Ovary (tissue), 9 donors: ENCODE measurements around the gene SLC25A42. TPM values are rescaled to one million over a fixed set of nuclear protein-coding genes. Genes with fewer than 3 reads are reported as not detected.

ENCODE experiments used
- DNase-seq, 5 donors: peaks; one replicate each; pipeline ENCODE4 v3.0.0-alpha.2; 2019 to 2020
- H3K27ac ChIP-seq, 2 donors: fragments of 200-600 bp; one replicate each; pipeline versions ENCODE4 v1.5.1 to v1.8.0; 2019 to 2022
- H3K27me3 ChIP-seq: fragments of 200-600 bp; one replicate; pipeline ENCODE4 v1.8.0; 2022
- H3K36me3 ChIP-seq: fragments of 200-600 bp; sonication (generic); one replicate; pipeline ENCODE4 v1.5.1; 2019
- H3K4me1 ChIP-seq: one replicate; pipeline ENCODE4 v1.8.1; 2013; ENCODE audit warnings: mild to moderate bottlenecking, moderate library complexity; ENCODE audit not compliant: insufficient read depth
- H3K4me3 ChIP-seq: fragments of 200-600 bp; sonication (generic); one replicate; pipeline ENCODE4 v1.5.1; 2017
- H3K9me3 ChIP-seq, 2 donors: fragments of 200-600 bp in 1 of 2; sonication (generic) in 1 of 2; one replicate each; pipeline versions ENCODE4 v1.5.1 to v1.8.1; 2013 to 2019; ENCODE audit warnings: mild to moderate bottlenecking in 1 of 2, moderate library complexity in 1 of 2
- CTCF ChIP-seq, 3 donors: fragments of 450-650 bp in 2 of 3; fragments of 200-600 bp in 1 of 3; IDR thresholded peaks; one replicate each; pipeline versions ENCODE4 v1.5.1 to v1.8.0; 2016 to 2022; ENCODE audit warnings: antibody characterized with exemption in 3 of 3, mild to moderate bottlenecking in 1 of 3
- EP300 ChIP-seq: sonication (generic); formaldehyde crosslinking; IDR thresholded peaks from one replicate; pipeline ENCODE4 v1.6.1; 2017; ENCODE audit warnings: antibody characterized with exemption
- POLR2A ChIP-seq: fragments of 450-650 bp; IDR thresholded peaks from one replicate; pipeline ENCODE4 v1.6.1; 2017; ENCODE audit warnings: antibody characterized with exemption, mild to moderate bottlenecking, moderate library complexity
- WGBS, 3 donors: extraction: QIAGEN DNeasy Blood & Tissue Kit in 1 of 3; methylation state at CpG; one replicate each; pipeline versions ENCODE4 v1.1.5 to v1.1.7; 2013 to 2017; 5-methylcytosine and 5-hydroxymethylcytosine counted together
- intact Hi-C, 4 donors: fragments of 100-400 bp; cut with DNase I; formaldehyde crosslinking; loops; one replicate each; pipeline versions ENCODE4 v1.11.0 to v1.15.1; 2022 to 2023
- polyA plus RNA-seq, 2 donors: library from polyadenylated mRNA; stranded (reverse); fragments of 200-250 nt in 1 of 2; fragments of 350-450 nt in 1 of 2; fragmentation: Illumina TruSeq in 1 of 2; extraction: RNeasy Lipid Tissue Mini Kit (QIAGEN cat#74804) in 1 of 2; gene quantifications; one replicate each; pipeline ENCODE4 v1.2.3, GENCODE V29; 2013 to 2014
- total RNA-seq, 7 donors: library from RNA; depleted of rRNA in 2 of 7; stranded (reverse); fragments of >200 nt in 2 of 7; fragmentation: NEBNext Ultra II Directional in 3 of 7; extraction: Animal tissue kit (Norgen Biotek cat#: 25700) in 3 of 7; gene quantifications; one replicate each; pipeline versions ENCODE4 v1.1.0 to v1.2.4, GENCODE V29; 2016 to 2023
- donor health status: DM: no; HTN: no; CAD: no; lungs with moderate emphysema.
- donor health status: DM: no; HTN: no; CAD: no.
- donor health status: Bipolar disorder and iron deficiency.
- donor health status: DM: yes; HTN: yes; CAD: no.
- donor health status: DM: no; HTN: no; CAD: no.
- donor health status: DM: yes; HTN: yes; CAD: no.

SLC25A42 gene
- total and polyA plus RNA-seq, 9 donors, result 6.5 to 34.3 (median 21.1) TPM

GRCh38 chr19:19149435-19149834 is 85.6 kb downstream of the SLC25A42 start:
- H3K27ac ChIP-seq, result no peak overlapping the region
- H3K4me1 ChIP-seq, result no peaks in the 10 kb centered on the region
- TF ChIP-seq POLR2A (no peak), CTCF (IDR thresholded peaks at IDR 0.05) (no peak), EP300 (no peak)
- H3K9me3 ChIP-seq, result no peaks in the 10 kb centered on the region
- intact Hi-C loops, result loop anchor here in 2 of 4 donors (5.0 to 10.0 kb wide), 4 partner anchors 95 to 345 kb away; no protein-coding TSS in a partner anchor
- DNase-seq, result no peak
- H3K27me3 ChIP-seq, result no peaks in the 10 kb centered on the region
- H3K4me3 ChIP-seq, result no peak overlapping the region
- WGBS, 3 donors, result 77 to 87% (median 84%) methylated on average over 2 of the region's 2 CpGs
- no peaks in the 10 kb centered on the region for H3K36me3 ChIP-seq

- WGBS, 3 donors, result 81 to 84% (median 83%) methylated on average over 11 of the region's 11 CpGs
- Histone ChIP-seq H3K9me3 (no peaks in the 10 kb centered on the region), H3K27me3 (no peaks in the 10 kb centered on the region), H3K27ac (no peak overlapping the region), H3K4me3 (no peak overlapping the region), H3K4me1 (no peaks in the 10 kb centered on the region), H3K36me3 (no peaks in the 10 kb centered on the region)
- intact Hi-C loops, result no loop called here
- TF ChIP-seq POLR2A (no peak), EP300 (no peak), CTCF (IDR thresholded peaks at IDR 0.05) (no peak)
- no peak for DNase-seq
Measured at GRCh38 chr19:19151418-19151817, 87.6 kb downstream of the SLC25A42 start.

GRCh38 chr19:19152668-19153384 is 89.0 kb downstream of the SLC25A42 start:
- Histone ChIP-seq H3K36me3 (no peaks in the 10 kb centered on the region), H3K27ac (no peak overlapping the region), H3K4me3 (no peak overlapping the region), H3K4me1 (no peaks in the 10 kb centered on the region), H3K27me3 (no peaks in the 10 kb centered on the region), H3K9me3 (no peaks in the 10 kb centered on the region)
- intact Hi-C loops, result no loop called here
- 69 to 78% (median 77%) methylated on average over 13 of the region's 13 CpGs for WGBS, 3 donors
- TF ChIP-seq EP300, result no peak
- no peak for TF ChIP-seq CTCF (IDR thresholded peaks at IDR 0.05)
- no peak for TF ChIP-seq POLR2A
- no peak for DNase-seq

GRCh38 chr19:19154768-19155494 is 91.1 kb downstream of the SLC25A42 start:
- H3K4me3 ChIP-seq, result no peak overlapping the region
- no peaks in the 10 kb centered on the region for H3K4me1 ChIP-seq
- no peaks in the 10 kb centered on the region for H3K36me3 ChIP-seq
- no peaks in the 10 kb centered on the region for H3K27me3 ChIP-seq
- TF ChIP-seq CTCF (IDR thresholded peaks at IDR 0.05), result no peak
- no peak for TF ChIP-seq POLR2A
- TF ChIP-seq EP300, result no peak
- H3K9me3 ChIP-seq, result no peaks in the 10 kb centered on the region
- no peak overlapping the region for H3K27ac ChIP-seq
- DNase-seq, result no peak
- 93 to 96% (median 93%) methylated on average over 6 of the region's 6 CpGs for WGBS, 3 donors
- intact Hi-C loops, result no loop called here
